ENCODE measurements around the gene TRIM10.
"Not testable (repeated sequence)": the region's sequence is repeated elsewhere in the genome, so short reads cannot be mapped to it uniquely, and the experiment has no call there.

The TRIM10 gene

DNA sequence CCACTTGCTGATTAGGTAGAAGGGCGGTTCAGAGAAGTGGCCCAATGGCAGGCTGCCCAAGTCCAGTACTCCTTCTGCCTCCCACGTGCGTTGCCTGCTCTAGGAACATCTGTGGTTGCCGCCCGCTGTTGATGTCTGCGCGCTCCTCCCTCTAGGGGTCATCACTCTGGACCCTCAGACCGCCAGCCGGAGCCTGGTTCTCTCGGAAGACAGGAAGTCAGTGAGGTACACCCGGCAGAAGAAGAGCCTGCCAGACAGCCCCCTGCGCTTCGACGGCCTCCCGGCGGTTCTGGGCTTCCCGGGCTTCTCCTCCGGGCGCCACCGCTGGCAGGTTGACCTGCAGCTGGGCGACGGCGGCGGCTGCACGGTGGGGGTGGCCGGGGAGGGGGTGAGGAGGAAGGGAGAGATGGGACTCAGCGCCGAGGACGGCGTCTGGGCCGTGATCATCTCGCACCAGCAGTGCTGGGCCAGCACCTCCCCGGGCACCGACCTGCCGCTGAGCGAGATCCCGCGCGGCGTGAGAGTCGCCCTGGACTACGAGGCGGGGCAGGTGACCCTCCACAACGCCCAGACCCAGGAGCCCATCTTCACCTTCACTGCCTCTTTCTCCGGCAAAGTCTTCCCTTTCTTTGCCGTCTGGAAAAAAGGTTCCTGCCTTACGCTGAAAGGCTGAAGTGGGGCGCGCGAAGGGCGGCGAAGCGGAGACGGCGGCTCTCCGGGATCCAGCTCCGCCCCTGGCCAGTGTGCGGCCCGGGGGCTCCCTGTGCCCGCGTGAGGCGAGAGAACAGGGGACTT is 10.9 kb upstream of the TRIM10 start:
- no peak for DNase-seq (ENCODE audit: low read depth)

- DNase-seq (ENCODE audit: low read depth): no peak
Observed at GRCh38 chr6:30169658-30170614, 8.9 kb upstream of the TRIM10 start.

- no peak for DNase-seq (ENCODE audit: low read depth)
Observed at GRCh38 chr6:30168741-30169140, 7.7 kb upstream of the TRIM10 start.

DNA sequence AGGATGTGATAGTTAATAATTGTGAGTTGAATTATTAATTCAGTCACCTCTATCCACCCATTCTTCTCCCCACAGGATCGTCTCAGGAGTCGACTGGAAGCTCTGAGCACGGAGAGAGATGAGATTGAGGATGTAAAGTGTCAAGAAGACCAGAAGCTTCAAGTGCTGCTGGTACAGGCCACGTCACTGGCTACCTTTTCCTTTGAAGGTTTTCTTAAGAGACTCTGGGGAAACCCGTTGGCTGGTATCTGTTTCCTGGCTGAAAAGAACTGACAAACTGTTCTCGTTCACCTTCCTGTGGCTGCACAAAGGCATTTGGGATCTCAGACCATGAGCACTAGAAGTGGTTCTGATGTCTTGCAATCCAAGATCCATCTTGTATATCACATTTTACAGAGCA is 6.1 kb upstream of the TRIM10 start:
- DNase-seq (ENCODE audit: low read depth): no peak

DNA sequence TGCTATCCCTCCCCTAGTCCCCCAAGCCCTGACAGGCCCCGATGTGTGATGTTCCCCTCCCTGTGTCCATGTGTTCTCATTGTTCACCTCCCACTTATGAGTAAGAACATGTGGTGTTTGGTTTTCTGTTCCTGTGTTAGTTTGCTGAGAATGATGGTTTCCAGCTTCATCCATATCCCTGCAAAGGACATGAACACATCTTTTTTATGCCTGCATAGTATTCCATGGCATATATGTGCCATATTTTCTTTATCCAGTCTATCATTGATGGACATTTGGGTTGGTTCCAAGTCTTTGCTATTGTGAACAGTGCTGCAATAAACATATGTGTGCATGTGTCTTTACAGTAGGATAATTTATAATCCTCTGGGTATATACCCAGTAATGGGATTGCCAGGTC is 4.2 kb upstream of the TRIM10 start:
- DNase-seq (ENCODE audit: low read depth): not testable (repeated sequence)

DNA sequence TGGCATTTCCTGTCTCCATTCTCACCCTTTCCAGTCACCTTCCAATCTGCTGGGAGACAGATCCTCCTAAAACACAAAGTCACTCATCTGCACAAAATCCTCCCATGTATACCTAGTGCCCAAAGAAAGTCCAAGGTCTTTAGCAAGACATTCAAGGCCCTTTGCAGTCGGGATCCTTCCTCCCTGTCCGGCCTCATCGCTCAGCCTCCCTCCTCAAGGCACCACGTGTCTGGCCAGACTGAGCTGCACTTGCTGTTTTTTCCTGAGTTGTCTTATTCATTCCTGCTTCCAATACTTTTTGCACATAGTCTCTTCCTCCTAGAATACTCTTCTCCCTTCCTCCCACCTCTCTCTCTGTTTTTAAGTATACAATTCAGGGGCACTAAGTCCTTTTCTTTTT is 3.7 kb upstream of the TRIM10 start:
- no peak for DNase-seq (ENCODE audit: low read depth)

GRCh38 chr6:30163918-30164654 is 3.1 kb upstream of the TRIM10 start:
- DNase-seq (ENCODE audit: low read depth): no peak

DNA sequence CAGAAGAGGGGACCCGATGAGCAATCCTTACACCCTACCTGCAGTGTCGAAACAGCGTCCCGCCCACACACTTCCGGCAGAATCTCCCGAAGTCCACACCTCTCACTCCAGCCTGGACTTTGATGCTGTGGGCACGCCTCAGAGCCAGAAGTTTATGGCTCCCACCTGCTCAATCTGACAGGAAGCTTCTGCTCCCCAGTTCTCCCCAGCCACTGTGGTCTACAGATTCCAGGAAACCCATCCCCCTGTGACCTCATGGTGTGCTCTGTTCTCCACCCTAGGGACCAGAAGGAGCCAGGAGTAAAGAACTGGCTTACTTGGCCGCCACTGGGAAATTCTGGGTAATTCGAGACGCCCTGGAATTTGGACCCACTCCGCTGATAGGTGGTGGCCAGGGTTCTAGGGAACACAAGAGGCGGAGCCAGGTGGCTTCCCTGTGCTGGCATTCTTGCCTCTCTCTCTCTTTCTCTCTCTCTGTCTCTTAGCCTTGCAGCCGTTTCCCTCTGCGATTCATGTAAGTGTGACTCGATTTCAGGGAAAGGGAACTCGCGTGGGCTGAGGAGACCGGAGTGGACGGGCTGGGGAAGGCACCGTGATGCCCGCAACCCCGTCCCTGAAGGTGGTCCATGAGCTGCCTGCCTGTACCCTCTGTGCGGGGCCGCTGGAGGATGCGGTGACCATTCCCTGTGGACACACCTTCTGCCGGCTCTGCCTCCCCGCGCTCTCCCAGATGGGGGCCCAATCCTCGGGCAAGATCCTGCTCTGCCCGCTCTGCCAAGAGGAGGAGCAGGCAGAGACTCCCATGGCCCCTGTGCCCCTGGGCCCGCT is 2.3 kb upstream of the TRIM10 start, which contains the start of gene TRIM15:
Gene TRIM15, plus strand, starts transcription at position 457 of the 828 bp plus-strand sequence. Its CDS starts 139 bp downstream, at position 596.
- DNase-seq (ENCODE audit: low read depth): no peak

- no peak for DNase-seq (ENCODE audit: low read depth)
Observed at GRCh38 chr6:30162265-30163089, 1.5 kb upstream of the TRIM10 start.

DNA sequence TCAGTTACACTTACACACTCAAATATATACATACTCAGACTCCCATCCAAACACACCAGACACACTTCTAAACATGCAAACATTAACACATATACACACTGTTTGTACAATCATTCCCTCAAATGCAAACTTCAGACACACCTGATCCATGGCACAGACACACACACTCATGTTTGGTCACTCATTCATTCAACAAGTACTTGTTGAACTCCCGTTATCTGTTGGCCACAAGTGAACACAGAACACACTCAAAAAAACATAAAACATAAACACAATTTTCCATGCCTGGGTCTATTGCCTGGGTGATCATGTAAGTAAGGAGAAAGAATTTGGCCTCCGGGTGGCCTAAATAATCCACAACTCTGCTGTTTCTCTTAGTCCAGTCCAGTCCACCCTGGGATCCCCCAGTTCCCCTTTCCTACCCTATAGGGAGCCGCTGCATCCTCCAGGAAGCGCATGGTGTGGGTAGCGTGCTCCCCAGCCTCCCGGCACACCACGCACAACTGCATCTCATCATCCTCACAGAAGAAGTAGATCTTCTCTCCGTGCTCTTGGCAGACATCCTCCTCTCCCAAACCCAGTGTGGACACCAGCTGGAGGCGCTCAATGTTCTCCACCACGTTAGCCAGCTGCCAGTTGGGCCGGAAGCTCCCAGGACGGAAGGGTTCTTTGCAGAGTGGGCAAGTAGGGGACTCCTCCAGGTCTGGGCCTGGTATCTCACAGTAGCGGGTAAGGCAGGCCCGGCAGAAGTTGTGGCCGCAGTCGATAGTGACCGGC is 815 bp downstream of the TRIM10 start:
- no peak for DNase-seq (ENCODE audit: low read depth)

- DNase-seq (ENCODE audit: low read depth): no peak
Observed at GRCh38 chr6:30158475-30159040, 2.5 kb downstream of the TRIM10 start.

DNA sequence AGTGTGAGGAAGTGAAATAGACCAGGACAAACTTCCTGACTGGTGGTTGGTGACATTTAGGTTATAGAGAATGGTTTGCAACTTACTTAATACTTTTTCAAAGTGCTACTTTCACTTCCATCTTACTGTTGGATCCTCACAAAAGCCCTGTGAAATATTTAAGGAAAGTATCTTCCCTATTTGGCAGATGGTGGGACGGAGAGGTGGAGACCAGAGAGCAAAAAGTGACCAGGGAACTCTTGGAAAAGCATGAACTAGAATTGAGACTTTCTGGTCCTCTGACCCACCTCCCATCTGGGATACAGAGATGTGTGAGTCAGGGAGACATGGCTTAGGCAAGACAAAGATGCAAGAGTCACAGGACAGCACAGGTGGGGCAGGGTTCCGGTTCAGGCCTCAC is 3.0 kb downstream of the TRIM10 start:
- DNase-seq (ENCODE audit: low read depth): no peak

DNA sequence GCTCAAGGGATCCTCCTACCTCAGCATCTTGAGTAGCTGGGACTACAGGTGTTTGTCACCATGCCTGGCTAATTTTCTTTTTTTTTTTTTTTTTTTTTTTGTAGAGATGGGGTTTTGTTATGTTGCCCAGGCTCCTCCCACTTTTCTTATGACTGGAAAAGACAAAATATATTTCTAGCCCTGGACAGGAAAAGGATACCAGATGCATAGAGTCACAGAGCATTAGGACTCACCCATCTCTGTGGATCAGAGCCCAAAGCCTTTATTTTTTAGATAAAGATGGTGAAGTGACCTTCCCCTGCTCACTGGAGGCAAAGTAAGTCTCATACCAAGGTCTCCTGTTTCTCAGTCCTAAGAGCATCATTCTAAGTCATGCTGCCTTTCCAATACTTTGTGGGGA is 3.4 kb downstream of the TRIM10 start:
- DNase-seq (ENCODE audit: low read depth): no peak

DNA sequence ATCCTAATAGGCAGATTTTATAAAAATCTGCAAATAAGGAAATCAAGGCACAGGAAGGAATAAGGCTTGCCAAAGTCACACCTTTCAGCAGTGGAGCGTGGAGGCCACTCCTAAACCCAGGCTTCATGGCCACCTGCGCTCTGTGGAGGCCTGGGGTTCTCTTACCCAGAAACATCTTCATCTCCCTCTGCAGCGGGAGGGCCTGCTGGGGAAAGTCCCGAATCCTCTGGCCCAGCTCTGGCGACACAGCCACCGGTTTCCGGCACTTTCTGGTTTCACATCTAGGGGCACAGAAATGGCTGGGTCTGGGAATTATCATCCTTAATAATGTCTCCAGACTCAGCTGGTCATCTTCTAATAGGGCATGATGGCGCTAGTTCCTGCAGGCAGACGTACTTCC is 4.2 kb downstream of the TRIM10 start:
- no peak for DNase-seq (ENCODE audit: low read depth)

DNA sequence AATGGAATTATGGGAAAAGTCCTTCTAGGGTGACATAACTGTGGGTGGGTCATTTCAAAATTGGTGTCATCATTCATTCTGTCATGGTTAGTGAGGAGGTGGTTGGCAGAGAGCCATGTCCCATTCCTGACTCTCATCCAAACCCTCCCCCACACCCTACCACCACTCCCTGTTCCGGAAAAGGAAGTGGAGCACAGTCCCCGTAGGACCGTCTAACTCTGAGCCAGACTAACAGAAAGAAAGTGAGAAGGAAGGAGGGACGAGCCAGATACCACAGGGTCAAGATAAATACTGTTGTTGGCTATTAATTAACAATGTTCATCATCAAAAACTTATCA is 4.8 kb downstream of the TRIM10 start:
- DNase-seq (ENCODE audit: low read depth): no peak

GRCh38 chr6:30155520-30156261 is 5.3 kb downstream of the TRIM10 start:
- no peak for DNase-seq (ENCODE audit: low read depth)

DNA sequence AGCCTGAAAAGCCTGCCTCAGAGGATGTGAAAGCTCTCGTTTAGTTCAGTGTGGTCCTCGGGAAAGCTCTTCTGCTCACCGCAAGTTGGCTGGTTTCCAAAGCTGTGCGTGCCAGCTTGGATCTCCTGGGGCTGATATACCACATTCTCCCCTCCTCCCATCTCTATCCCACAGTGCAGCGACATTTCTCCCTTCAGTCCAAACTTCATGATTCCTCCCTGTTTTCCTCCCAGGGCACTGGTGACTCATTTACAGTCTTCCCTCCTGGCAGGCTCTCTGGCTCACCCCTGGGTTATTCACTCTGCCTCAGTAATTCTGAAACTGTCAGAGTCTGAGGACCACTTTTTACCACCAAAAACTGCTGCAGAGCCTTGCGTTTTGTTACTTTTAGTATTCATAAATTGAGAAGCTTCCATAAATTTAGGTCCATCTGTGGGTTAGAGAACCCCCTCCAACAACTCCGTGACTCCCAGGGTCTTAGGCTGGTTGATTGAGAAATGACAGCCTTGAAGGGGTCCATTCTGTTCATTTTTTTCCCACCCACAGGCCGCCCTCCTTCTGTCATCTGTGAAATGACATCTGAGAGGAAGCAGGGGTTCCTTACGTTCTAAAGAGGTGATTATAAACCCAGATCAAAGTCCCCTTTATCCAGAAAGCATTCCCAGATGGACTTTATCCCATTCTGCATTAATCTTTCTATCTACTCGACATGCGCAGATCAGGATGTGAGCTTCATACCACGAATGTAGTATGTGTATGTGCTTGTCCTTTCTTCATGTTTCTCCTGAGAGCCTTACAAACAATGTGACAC is 6.1 kb downstream of the TRIM10 start:
- DNase-seq (ENCODE audit: low read depth): no peak

- no peak for DNase-seq (ENCODE audit: low read depth)
Observed at GRCh38 chr6:30154061-30154460, 7.0 kb downstream of the TRIM10 start.
